Colonic mucosa (tissue), 4 donors: Measurements from ENCODE around the gene WIZ. TPM values are rescaled to one million over a fixed set of nuclear protein-coding genes. Genes with fewer than 3 reads are reported as not detected.
"Not testable (repeated sequence)": the region's sequence is repeated elsewhere in the genome, so short reads cannot be mapped to it uniquely, and the experiment has no call there.

Source experiments
- DNase-seq: peaks from one replicate; pipeline ENCODE4 v3.0.0-alpha.2; 2020
- H3K27ac ChIP-seq: fragments of 200-600 bp; one replicate; pipeline ENCODE4 v1.8.0; 2021
- H3K27me3 ChIP-seq: fragments of 200-600 bp; one replicate; pipeline ENCODE4 v1.8.0; 2021
- H3K36me3 ChIP-seq: fragments of 200-600 bp; one replicate; pipeline ENCODE4 v1.8.0; 2021
- H3K4me1 ChIP-seq: fragments of 200-600 bp; one replicate; pipeline ENCODE4 v1.8.0; 2021; ENCODE audit warnings: mild to moderate bottlenecking
- H3K4me3 ChIP-seq: fragments of 200-600 bp; one replicate; pipeline ENCODE4 v1.8.0; 2021
- H3K9ac ChIP-seq, 2 donors: one replicate each; pipeline ENCODE4 v1.7.0; 2013; ENCODE audit warnings: control low read depth in 2 of 2, low read depth in 2 of 2, low read length in 2 of 2
- H3K9me3 ChIP-seq: fragments of 200-600 bp; one replicate; pipeline ENCODE4 v1.8.0; 2021
- CTCF ChIP-seq: fragments of 200-600 bp; IDR thresholded peaks from one replicate; pipeline ENCODE4 v1.8.0; 2022; ENCODE audit warnings: antibody characterized with exemption, mild to moderate bottlenecking
- intact Hi-C: fragments of 100-400 bp; cut with DNase I; formaldehyde crosslinking; loops from one replicate; pipeline ENCODE4 v1.14.1; 2022
- total RNA-seq, 2 donors: library from RNA; stranded (reverse); fragmentation: NEBNext Ultra II Directional in 1 of 2; extraction: Animal tissue kit (Norgen Biotek cat#: 25700) in 1 of 2; gene quantifications; one replicate each; pipeline ENCODE4 v1.2.1, GENCODE V29; 2021
- donor health status: healthy.
- donor health status: DM: no; HTN: no; CAD: no.
- donor health status: DM: no; HTN: no; CAD: no.

WIZ gene
- total RNA-seq, 2 donors from 2014 or later = 18.3 to 31.2 TPM

- Histone ChIP-seq H3K4me1 (no peaks in the 10 kb centered on the region), H3K4me3 (no peak overlapping the region), H3K36me3 (no peaks in the 10 kb centered on the region), H3K27me3 (no peaks in the 10 kb centered on the region), H3K27ac (no peak overlapping the region), H3K9ac (no peak overlapping the region), H3K9me3 (no peaks in the 10 kb centered on the region)
- DNase-seq = no peak
- intact Hi-C loops = no loop called here
- TF ChIP-seq CTCF = no peak
These were observed 38.9 kb upstream of the WIZ start for GRCh38 chr19:15488489-15489226.

- no peak for TF ChIP-seq CTCF
- H3K9me3 ChIP-seq = no peaks in the 10 kb centered on the region
- H3K27me3 ChIP-seq = no peaks in the 10 kb centered on the region
- no peak for DNase-seq
- H3K36me3 ChIP-seq = no peaks in the 10 kb centered on the region
- intact Hi-C loops = no loop called here
- H3K4me3 ChIP-seq = no peak overlapping the region
- no peak overlapping the region for H3K27ac ChIP-seq
- H3K9ac ChIP-seq = no peak overlapping the region
- H3K4me1 ChIP-seq = no peaks in the 10 kb centered on the region
These were observed 37.3 kb upstream of the WIZ start for GRCh38 chr19:15487038-15487437.

GRCh38 chr19:15485768-15486167 is 36.0 kb upstream of the WIZ start:
- H3K9ac ChIP-seq, H3K27me3 ChIP-seq, DNase-seq, H3K4me1 ChIP-seq, H3K36me3 ChIP-seq, H3K9me3 ChIP-seq, intact Hi-C loops, H3K27ac ChIP-seq, H3K4me3 ChIP-seq: not testable (repeated sequence)

GRCh38 chr19:15480996-15481395 is 31.2 kb upstream of the WIZ start:
- H3K4me3 ChIP-seq, H3K27ac ChIP-seq, H3K36me3 ChIP-seq, H3K27me3 ChIP-seq, H3K9ac ChIP-seq, H3K9me3 ChIP-seq, DNase-seq, H3K4me1 ChIP-seq, intact Hi-C loops: not testable (repeated sequence)

- no peaks in the 10 kb centered on the region for H3K27me3 ChIP-seq
- no peak for DNase-seq
- no peaks in the 10 kb centered on the region for H3K36me3 ChIP-seq
- TF ChIP-seq CTCF = no peak
- no peak within 1 kb of the TSS for H3K9ac ChIP-seq
- H3K4me1 ChIP-seq = no peaks in the 10 kb centered on the region
- no peak within 1 kb of the TSS for H3K27ac ChIP-seq
- intact Hi-C loops = no loop called here
- no peaks in the 10 kb centered on the region for H3K9me3 ChIP-seq
- H3K4me3 ChIP-seq = no peak within 1 kb of the TSS
These were observed 29.9 kb upstream of the WIZ start, which contains the start of gene PGLYRP2 for GRCh38 chr19:15479391-15480345. Gene PGLYRP2, minus strand, starts transcription at chr19:15479501. Its CDS starts 130 bp downstream, at chr19:15479371.

- no peaks in the 10 kb centered on the region for H3K4me1 ChIP-seq
- TF ChIP-seq CTCF = no peak
- H3K27ac ChIP-seq = no peak overlapping the region
- H3K27me3 ChIP-seq = no peaks in the 10 kb centered on the region
- no peak for DNase-seq
- H3K9ac ChIP-seq = no peak overlapping the region
- H3K36me3 ChIP-seq = no peaks in the 10 kb centered on the region
- intact Hi-C loops = no loop called here
- no peaks in the 10 kb centered on the region for H3K9me3 ChIP-seq
- H3K4me3 ChIP-seq = no peak overlapping the region
These were observed 26.6 kb upstream of the WIZ start for GRCh38 chr19:15476325-15476724.
